ENCODE measurements around the gene CA10.

- TF ChIP-seq CTCF (conservative IDR thresholded peaks at IDR 0.05; ENCODE audit: low read length): peak; percentile 68
- TF ChIP-seq EZH2phosphoT487 (IDR thresholded peaks at IDR 0.05; ENCODE audit: borderline replicate concordance): no peak
Observed at GRCh38 chr17:51585514-51586104, 572.9 kb downstream of the CA10 start.
